Small intestine (tissue), 7 donors: ENCODE measurements around the gene ACAA2. TPM values are rescaled to one million over a fixed set of nuclear protein-coding genes. Genes with fewer than 3 reads are reported as not detected.

ENCODE experiments used
- DNase-seq, 2 donors: peaks; one replicate each; pipeline versions ENCODE4 v3.0.0 to v3.0.0-alpha.2; 2013
- FAIRE-seq: peaks from 2 replicates; lab custom pipeline; 2012; peaks lifted over from hg19 to GRCh38; lab: Jason Lieb, UNC
- H3K27ac ChIP-seq, 3 donors: one replicate each; pipeline ENCODE4 v1.5.1; 2013; ENCODE audit warnings: low read length in 2 of 3, mild to moderate bottlenecking in 2 of 3, control low read depth in 1 of 3, inconsistent platforms in 1 of 3, low read depth in 1 of 3, moderate library complexity in 1 of 3
- H3K27me3 ChIP-seq, 3 donors: one replicate each; pipeline ENCODE4 v1.6.1; 2013; ENCODE audit warnings: low read length in 3 of 3, inconsistent platforms in 1 of 3; ENCODE audit not compliant: control insufficient read depth in 3 of 3, insufficient read depth in 3 of 3
- H3K36me3 ChIP-seq, 3 donors: one replicate each; pipeline ENCODE4 v1.6.1; 2013; ENCODE audit warnings: low read length in 3 of 3, inconsistent platforms in 1 of 3, low read depth in 1 of 3, mild to moderate bottlenecking in 1 of 3, moderate library complexity in 1 of 3; ENCODE audit not compliant: control insufficient read depth in 3 of 3, insufficient read depth in 2 of 3
- H3K4me1 ChIP-seq, 3 donors: one replicate each; pipeline ENCODE4 v1.6.1; 2013; ENCODE audit warnings: low read length in 2 of 3, inconsistent platforms in 1 of 3, low read depth in 1 of 3, mild to moderate bottlenecking in 1 of 3, moderate library complexity in 1 of 3; ENCODE audit not compliant: control insufficient read depth in 3 of 3, insufficient read depth in 2 of 3
- H3K4me3 ChIP-seq, 3 donors: one replicate each; pipeline ENCODE4 v1.5.1; 2013; ENCODE audit warnings: low read length in 3 of 3, control low read depth in 1 of 3, inconsistent platforms in 1 of 3, low read depth in 1 of 3, mild to moderate bottlenecking in 1 of 3, moderate library complexity in 1 of 3
- H3K9me3 ChIP-seq, 2 donors: one replicate each; pipeline ENCODE4 v1.6.1; 2013; ENCODE audit warnings: low read depth in 1 of 2, low read length in 1 of 2; ENCODE audit not compliant: control insufficient read depth in 2 of 2, insufficient read depth in 1 of 2
- WGBS, 3 donors: extraction: QIAGEN DNeasy Blood & Tissue Kit; methylation state at CpG; one replicate each; pipeline ENCODE4 v1.1.7; 2013; 5-methylcytosine and 5-hydroxymethylcytosine counted together
- polyA plus RNA-seq, 4 donors: library from polyadenylated mRNA; stranded (reverse) in 3 of 4; unstranded in 1 of 4; fragments of 200-250 nt in 3 of 4; fragments of 120-200 nt in 1 of 4; gene quantifications; one replicate each; pipeline versions ENCODE4 v1.2.1 to v1.2.3, GENCODE V29; 2013
- donor health status: healthy with polysubstance abuse.
- donor health status: control.
- donor health status: control.
- donor health status: Bipolar disorder and iron deficiency.
- donor health status: healthy.

Gene ACAA2
- polyA plus RNA-seq, 4 donors = 114 to 397 (median 208) TPM

GRCh38 chr18:49835405-49835804 is 22.1 kb upstream of the ACAA2 start:
- Histone ChIP-seq H3K4me1 (peaks cover 5 to 38% (median 6%) of the 10 kb centered on the region in 3 donors), H3K27ac (peak overlapping the region in 2 of 3 donors; percentile 80 to 94), H3K4me3 (no peak overlapping the region), H3K9me3 (peaks cover 0 to 2% of the 10 kb centered on the region in 2 donors), H3K27me3 (no peaks in the 10 kb centered on the region), H3K36me3 (peaks cover 5 to 24% (median 20%) of the 10 kb centered on the region in 3 donors)
- no peak for FAIRE-seq
- 61 to 70% (median 69%) methylated on average over 2 of the region's 2 CpGs for WGBS, 3 donors
- DNase-seq = peak in 1 of 2 donors; percentile 39

DNA sequence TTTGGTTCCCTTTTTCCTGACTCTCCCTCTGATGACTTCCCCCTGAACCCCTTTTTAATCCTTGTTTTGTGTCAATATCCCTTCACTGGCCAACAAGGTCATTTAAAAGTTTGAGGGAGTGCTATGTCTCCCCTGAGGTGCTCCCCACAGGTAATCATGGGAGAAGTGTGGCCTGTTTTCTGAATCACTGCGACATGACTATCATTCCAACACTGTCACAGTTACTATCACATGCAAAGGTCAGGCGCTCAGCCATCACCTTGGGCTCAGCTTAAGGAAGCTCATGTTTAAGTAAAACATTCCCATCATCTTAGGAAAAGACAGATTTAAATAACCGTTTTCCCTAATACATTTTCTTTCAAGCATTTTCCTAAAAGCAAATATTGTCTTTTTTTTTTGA is 20.9 kb upstream of the ACAA2 start:
- FAIRE-seq (no peak), DNase-seq (peak; percentile 32 to 60)
- peaks cover 0 to 3% of the 10 kb centered on the region in 2 donors for H3K9me3 ChIP-seq
- H3K4me3 ChIP-seq = no peak overlapping the region
- H3K36me3 ChIP-seq = peaks cover 2 to 19% (median 18%) of the 10 kb centered on the region in 3 donors
- no peaks in the 10 kb centered on the region for H3K27me3 ChIP-seq
- peak overlapping the region; percentile 70 to 94 (median 85) for H3K27ac ChIP-seq
- H3K4me1 ChIP-seq = peaks cover 5 to 38% (median 6%) of the 10 kb centered on the region in 3 donors
- WGBS, 3 donors = 55 to 87% (median 70%) methylated on average over 3 of the region's 3 CpGs

- Histone ChIP-seq H3K36me3 (peaks cover 0 to 15% (median 14%) of the 10 kb centered on the region in 3 donors), H3K4me1 (peaks cover 5 to 38% (median 6%) of the 10 kb centered on the region in 3 donors), H3K4me3 (no peak overlapping the region), H3K27ac (peak overlapping the region; percentile 70 to 94 (median 85)), H3K9me3 (peaks cover 0 to 3% of the 10 kb centered on the region in 2 donors), H3K27me3 (no peaks in the 10 kb centered on the region)
- DNase-seq = peak; percentile 75 to 84
- FAIRE-seq = no peak
- WGBS, 3 donors = 42 to 72% (median 51%) methylated on average over 4 of the region's 4 CpGs
Measured at GRCh38 chr18:49833814-49834213, 20.5 kb upstream of the ACAA2 start.

GRCh38 chr18:49832221-49832647 is 18.9 kb upstream of the ACAA2 start:
- H3K27ac ChIP-seq = peak overlapping the region in 2 of 3 donors; percentile 27 to 94
- no peaks in the 10 kb centered on the region for H3K27me3 ChIP-seq
- FAIRE-seq (no peak), DNase-seq (peak in 1 of 2 donors; percentile 79)
- WGBS, 3 donors = 18 to 64% (median 37%) methylated on average over 2 of the region's 2 CpGs
- peaks cover 5 to 38% (median 6%) of the 10 kb centered on the region in 3 donors for H3K4me1 ChIP-seq
- no peak overlapping the region for H3K4me3 ChIP-seq
- H3K9me3 ChIP-seq = peaks cover 0 to 10% of the 10 kb centered on the region in 2 donors
- H3K36me3 ChIP-seq = peaks cover 0 to 9% (median 7%) of the 10 kb centered on the region in 3 donors

GRCh38 chr18:49827996-49828395 is 14.7 kb upstream of the ACAA2 start:
- H3K27ac ChIP-seq = no peak overlapping the region
- DNase-seq = no peak
- H3K4me1 ChIP-seq = peaks cover 3 to 11% (median 3%) of the 10 kb centered on the region in 3 donors
- FAIRE-seq = no peak
- H3K36me3 ChIP-seq = peaks cover 0 to 10% (median 7%) of the 10 kb centered on the region in 3 donors
- H3K9me3 ChIP-seq = peaks cover 0 to 15% of the 10 kb centered on the region in 2 donors
- no peaks in the 10 kb centered on the region for H3K27me3 ChIP-seq
- no peak overlapping the region for H3K4me3 ChIP-seq
- WGBS, 3 donors = 96 to 98% (median 96%) methylated on average over 1 of the region's 1 CpG

- DNase-seq (peak; percentile 11 to 66), FAIRE-seq (no peak)
- H3K4me1 ChIP-seq = peaks cover 0 to 10% (median 3%) of the 10 kb centered on the region in 3 donors
- WGBS, 3 donors = 55 to 60% (median 58%) methylated on average over 5 of the region's 5 CpGs
- no peaks in the 10 kb centered on the region for H3K27me3 ChIP-seq
- H3K9me3 ChIP-seq = no peaks in the 10 kb centered on the region
- peak overlapping the region in 2 of 3 donors; percentile 57 to 64 for H3K27ac ChIP-seq
- H3K36me3 ChIP-seq = peaks cover 0 to 16% (median 4%) of the 10 kb centered on the region in 3 donors
- no peak overlapping the region for H3K4me3 ChIP-seq
Measured at GRCh38 chr18:49819823-49820671, 6.7 kb upstream of the ACAA2 start.

- 73 to 85% (median 82%) methylated on average over 5 of the region's 5 CpGs for WGBS, 3 donors
- DNase-seq (peak; percentile 26 to 65), FAIRE-seq (no peak)
- H3K27ac ChIP-seq = no peak overlapping the region
- H3K4me3 ChIP-seq = no peak overlapping the region
- peaks cover 0 to 12% (median 2%) of the 10 kb centered on the region in 3 donors for H3K36me3 ChIP-seq
- H3K4me1 ChIP-seq = peaks cover 0 to 10% (median 3%) of the 10 kb centered on the region in 3 donors
- no peaks in the 10 kb centered on the region for H3K9me3 ChIP-seq
- no peaks in the 10 kb centered on the region for H3K27me3 ChIP-seq
Measured at GRCh38 chr18:49819071-49819662, 5.8 kb upstream of the ACAA2 start.

DNA sequence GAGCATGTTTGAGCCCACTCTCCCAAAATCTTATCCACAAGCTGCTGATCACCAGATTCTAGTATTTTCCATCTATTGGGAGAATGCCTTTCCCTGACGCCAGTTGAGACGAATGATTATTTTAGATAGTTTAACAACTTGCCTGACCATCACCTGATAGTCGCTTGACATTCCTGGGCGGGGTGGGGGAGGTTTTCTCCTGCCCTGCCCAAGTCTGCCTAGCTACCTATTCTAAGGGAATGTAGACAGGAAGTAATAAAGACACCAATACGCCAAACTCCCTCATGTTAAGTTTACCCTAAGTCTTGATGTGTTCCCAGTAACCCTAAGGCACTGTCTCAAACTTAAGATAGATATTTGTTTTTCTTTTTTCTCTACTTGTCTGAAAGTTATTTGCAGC is 4.6 kb upstream of the ACAA2 start:
- DNase-seq = peak; percentile 56 to 64
- Histone ChIP-seq H3K4me1 (peaks cover 0 to 10% (median 3%) of the 10 kb centered on the region in 3 donors), H3K27me3 (no peaks in the 10 kb centered on the region), H3K27ac (peak overlapping the region in 2 of 3 donors; percentile 8 to 53), H3K9me3 (no peaks in the 10 kb centered on the region), H3K4me3 (no peak overlapping the region), H3K36me3 (peaks cover 0 to 12% (median 0%) of the 10 kb centered on the region in 3 donors)
- 82 to 85% (median 85%) methylated on average over 5 of the region's 5 CpGs for WGBS, 3 donors
- FAIRE-seq = no peak
